Thyroid gland (tissue), 4 donors: ENCODE data around the gene BCAS1.

ENCODE experiments used
- CTCF ChIP-seq, 6 experiments: fragments of 200-600 bp in 3 of 6; fragments of 450-650 bp in 3 of 6; sonication (generic) in 3 of 6; IDR thresholded peaks; one replicate each; pipeline ENCODE4 v1.5.1; 2016 to 2019; ENCODE audit warnings: antibody characterized with exemption in 6 of 6, mild to moderate bottlenecking in 2 of 6, inconsistent platforms in 1 of 6, moderate library complexity in 1 of 6
- POLR2A ChIP-seq, 2 donors: fragments of 450-650 bp; IDR thresholded peaks; one replicate each; pipeline ENCODE4 v1.6.1; 2017; ENCODE audit warnings: antibody characterized with exemption in 2 of 2, mild to moderate bottlenecking in 2 of 2, moderate library complexity in 1 of 2

- no peak for TF ChIP-seq CTCF (IDR thresholded peaks at IDR 0.05)
- no peak for TF ChIP-seq POLR2A (IDR thresholded peaks at IDR 0.05)
Observed at GRCh38 chr20:54048481-54048880, 21.9 kb downstream of the BCAS1 start.
